OCI-LY1 (cell line): Measurements from ENCODE around the gene CC2D2A.

Experiments used
- EZH2 ChIP-seq: fragments of 200-600 bp; sonication (generic), shearing (Covaris generic); IDR thresholded peaks from 2 replicates; pipeline ENCODE4 v1.8.0; 2017; ENCODE audit warnings: borderline replicate concordance, mixed run types, mild to moderate bottlenecking, antibody characterized with exemption, low read length, moderate library complexity, mixed read lengths
- TF ChIP-seq, protein P1 (sequence below): fragments of 200-600 bp; sonication (generic), shearing (Covaris generic); IDR thresholded peaks from 2 replicates; pipeline ENCODE4 v1.5.1; 2017; ENCODE audit warnings: mild to moderate bottlenecking, antibody characterized with exemption, low read length, moderate library complexity, mixed read lengths

GRCh38 chr4:15562114-15562513, 92.4 kb downstream of the CC2D2A start:
- TF ChIP-seq, protein P1, sequence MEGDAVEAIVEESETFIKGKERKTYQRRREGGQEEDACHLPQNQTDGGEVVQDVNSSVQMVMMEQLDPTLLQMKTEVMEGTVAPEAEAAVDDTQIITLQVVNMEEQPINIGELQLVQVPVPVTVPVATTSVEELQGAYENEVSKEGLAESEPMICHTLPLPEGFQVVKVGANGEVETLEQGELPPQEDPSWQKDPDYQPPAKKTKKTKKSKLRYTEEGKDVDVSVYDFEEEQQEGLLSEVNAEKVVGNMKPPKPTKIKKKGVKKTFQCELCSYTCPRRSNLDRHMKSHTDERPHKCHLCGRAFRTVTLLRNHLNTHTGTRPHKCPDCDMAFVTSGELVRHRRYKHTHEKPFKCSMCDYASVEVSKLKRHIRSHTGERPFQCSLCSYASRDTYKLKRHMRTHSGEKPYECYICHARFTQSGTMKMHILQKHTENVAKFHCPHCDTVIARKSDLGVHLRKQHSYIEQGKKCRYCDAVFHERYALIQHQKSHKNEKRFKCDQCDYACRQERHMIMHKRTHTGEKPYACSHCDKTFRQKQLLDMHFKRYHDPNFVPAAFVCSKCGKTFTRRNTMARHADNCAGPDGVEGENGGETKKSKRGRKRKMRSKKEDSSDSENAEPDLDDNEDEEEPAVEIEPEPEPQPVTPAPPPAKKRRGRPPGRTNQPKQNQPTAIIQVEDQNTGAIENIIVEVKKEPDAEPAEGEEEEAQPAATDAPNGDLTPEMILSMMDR = no peak
- TF ChIP-seq EZH2 = no peak
